HG02588 (cell line): ENCODE measurements around the gene GPR183.

ENCODE experiments used
- ATAC-seq: cut with Tn5 transposase; IDR thresholded peaks from one replicate; pipeline ENCODE4 v1.9.1; 2021; ENCODE audit warnings: mild to moderate bottlenecking, moderate library complexity; ENCODE audit not compliant: unreplicated experiment

The GPR183 gene

DNA sequence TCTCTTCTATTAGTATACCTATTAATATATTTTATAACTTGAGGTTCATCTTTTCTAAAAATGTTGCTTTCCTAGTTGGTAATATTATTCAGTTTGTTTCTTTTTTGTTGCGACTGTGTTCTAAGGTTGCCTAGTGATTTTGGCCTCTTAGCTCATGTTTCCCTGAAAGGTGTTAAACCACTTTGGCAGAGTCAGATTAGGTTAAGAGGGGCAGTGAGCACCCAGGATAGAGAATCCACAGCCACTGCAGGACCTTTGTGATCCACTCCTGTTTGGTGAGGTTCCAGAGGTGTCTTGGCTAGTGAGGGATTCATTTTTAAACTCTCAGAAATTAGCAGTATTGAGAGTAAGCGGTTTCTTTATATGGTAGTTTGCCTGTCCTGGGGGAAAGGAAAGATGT is 34.1 kb downstream of the GPR183 start:
- no peak for ATAC-seq

- ATAC-seq, result no peak
Observed at GRCh38 chr13:99272481-99272880, 34.7 kb downstream of the GPR183 start.

GRCh38 chr13:99271249-99271648 is 36.0 kb downstream of the GPR183 start:
- ATAC-seq, result no peak

DNA sequence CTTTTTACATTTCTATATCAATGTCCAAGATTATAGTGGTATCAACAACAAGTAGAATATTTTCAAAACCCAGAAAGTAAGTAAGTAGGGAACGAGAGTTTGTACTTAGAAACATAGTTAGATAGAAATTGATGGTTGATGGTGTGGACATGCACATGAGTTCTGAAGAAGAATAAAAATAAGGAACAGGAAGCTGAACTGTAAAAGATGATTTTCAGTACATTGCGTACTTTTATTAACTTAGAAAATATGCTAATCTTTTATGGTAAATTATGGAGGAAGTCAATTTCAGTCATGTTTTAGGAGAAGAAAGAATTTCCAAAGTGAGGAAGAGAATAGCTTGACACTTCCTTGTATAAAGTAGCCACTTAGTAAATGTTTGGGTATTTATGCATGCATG is 36.7 kb downstream of the GPR183 start:
- no peak for ATAC-seq

DNA sequence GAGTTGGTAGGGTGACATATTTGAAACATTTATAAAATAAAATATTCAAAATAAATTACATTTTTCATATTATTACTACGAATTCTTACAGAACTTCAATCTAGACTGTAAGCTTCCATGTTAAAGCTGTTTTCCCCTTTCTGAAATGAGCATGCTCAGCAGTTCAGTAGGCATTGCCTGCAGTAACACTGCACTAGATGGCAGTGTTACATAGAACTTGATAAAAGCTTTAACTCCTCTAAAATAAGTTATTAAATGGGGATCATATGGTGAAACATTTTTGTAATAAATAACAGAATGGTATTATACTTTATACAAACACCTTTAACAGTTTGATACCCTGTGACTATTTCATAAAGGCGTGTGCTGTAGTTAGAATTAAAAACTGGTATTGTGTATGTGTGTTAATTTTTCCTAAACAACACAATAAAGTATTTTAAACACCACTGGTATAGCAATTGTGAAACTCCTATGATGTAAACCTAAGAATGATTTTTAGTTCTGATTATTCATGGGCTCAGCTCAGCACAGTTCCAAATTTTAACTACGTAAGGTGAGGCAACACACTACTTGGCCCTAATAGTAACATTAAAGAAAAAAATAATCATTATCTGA is 37.5 kb downstream of the GPR183 start:
- peak; percentile 60 for ATAC-seq

DNA sequence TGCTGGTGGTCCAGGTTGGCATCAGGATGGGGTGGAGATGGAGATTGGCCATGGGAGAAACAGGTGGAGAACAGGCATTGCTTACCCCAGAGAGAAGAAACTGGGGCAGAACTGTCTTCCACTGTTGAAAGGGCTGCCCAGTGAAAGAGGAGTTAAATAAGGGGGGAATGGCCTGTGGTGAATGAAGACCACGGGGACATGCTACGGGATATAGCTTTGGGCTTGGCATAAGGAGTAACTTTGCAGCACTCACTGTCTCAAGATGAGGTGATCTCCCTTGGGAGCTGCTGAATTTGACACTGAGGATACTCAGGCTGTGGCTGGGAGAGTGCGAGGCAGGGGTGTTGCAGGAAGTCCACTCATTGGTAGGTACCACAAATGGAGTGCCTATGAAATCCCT is 38.4 kb downstream of the GPR183 start:
- no peak for ATAC-seq

DNA sequence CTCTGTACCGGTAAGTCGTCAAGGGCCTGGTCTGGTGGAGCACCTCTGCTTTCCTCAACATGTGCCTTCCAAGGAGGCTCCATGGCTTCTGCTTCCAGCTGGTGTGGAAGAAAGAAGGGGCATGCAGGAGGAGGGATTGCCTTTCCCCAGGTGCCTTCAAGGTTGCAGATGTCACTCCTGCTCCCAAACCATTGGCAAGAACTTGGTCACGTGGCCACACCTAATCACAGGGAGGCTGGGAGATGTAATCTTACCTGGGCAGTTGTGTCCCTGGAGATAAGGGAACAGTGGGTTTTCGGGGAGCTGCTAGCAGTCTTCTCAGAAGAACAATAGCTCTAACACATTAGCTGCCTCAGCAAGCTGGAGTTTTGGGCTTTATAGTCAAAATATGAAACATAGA is 39.3 kb downstream of the GPR183 start:
- no peak for ATAC-seq

DNA sequence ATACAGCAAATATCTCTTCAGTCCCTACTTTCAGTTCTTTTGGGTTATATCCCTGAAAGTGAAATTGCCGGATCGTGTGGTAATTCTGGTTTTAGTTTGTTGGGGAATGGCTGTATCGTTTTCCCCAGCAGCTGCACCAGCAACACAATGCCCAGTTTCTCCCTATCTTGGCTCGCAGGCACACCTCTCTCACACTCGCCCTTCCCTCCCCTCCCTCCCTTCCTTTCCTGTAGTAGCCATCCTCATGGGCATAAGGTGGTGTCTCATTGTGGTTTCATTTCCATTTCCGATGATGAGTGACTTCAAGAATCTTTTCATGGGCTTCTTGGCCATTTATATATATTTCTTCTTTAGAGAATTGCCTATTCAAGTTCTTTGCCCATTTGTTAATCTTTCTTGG is 40.4 kb downstream of the GPR183 start:
- no peak for ATAC-seq

DNA sequence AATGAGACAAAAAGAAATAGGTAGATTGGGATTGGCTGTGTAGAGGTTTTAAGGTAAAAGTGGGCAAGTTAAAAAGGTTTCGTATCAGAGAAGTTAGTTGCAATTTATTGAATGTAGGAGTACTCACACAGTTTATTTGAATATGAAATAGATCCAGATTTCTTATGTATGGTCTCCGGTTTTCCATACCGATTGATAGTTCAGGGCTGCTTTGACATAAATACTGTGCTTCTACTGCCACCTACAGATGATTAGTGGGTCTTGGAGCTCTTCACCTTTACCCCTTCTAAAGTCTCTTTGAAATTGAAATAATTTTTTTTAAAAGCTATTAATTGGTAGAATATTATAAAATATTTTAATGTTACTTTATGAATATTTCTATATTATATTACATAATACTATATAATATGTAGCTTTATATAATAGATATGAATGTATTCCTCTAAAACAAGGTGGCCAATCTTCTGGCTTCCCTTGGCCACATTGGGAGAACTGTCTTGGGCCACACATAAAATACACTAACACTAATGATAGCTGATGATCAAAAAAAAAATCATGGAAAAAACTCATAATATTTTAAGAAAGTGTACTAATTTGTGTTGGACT is 41.3 kb downstream of the GPR183 start:
- no peak for ATAC-seq

DNA sequence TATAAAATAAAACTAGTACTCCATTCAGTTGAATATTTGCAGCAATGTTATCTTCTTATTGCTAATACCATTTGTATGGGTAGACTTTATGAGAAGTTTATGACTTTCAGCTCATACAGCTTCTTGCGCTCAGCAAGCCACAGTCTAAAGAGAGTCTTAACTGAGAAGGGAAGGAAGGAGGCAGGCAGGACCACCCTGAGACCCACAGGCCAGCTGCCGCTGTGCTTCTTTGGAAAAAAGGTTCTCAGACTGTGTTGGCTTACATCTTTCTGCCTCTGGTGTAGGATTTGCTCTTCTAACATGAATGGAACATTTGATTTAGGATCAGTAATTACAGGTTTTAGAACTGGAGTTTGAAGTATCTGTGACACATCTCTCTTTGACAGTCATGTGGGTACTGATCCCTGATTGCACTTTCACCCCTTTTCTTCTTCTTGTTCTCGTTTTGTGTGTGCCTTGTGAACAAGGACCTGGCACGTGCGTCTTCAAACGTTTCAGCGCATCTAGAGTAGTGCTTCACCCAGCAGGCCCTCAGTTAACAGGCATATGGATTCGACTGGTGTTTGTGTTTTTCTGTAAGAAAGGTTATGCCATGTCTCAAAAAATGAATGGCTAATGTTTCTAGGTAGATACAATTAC is 41.9 kb downstream of the GPR183 start:
- ATAC-seq, result no peak

GRCh38 chr13:99264051-99264450 is 43.1 kb downstream of the GPR183 start:
- ATAC-seq, result no peak

DNA sequence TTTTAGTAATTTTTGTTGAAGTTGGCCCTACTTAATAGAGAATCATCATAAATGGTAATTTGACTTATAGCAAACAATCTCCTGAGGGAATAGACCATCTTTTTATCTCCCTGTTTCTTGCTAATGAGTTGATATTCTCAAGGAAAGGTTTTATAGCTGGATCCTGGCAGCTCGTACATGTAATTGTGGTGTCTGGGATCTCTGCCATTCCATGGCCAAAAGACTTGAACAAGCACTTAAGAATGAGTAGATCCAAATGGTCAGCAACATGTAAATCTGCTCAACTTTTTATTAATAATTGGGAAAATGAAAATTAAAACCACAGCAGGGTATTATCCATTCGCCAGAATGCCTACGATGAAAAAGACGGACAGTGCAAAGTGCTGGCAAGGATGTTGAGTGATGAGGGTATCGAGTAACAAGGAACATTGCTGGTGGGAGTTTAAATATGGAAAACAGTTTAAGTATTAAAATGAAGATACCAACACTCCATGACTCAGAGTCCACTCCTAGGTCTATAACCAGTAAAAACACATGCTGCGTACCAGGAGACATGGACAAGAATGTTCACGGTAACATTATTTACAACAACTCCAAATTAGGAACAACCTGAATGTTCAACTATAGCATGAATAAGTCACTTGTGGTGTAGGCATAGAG is 43.9 kb downstream of the GPR183 start:
- no peak for ATAC-seq

DNA sequence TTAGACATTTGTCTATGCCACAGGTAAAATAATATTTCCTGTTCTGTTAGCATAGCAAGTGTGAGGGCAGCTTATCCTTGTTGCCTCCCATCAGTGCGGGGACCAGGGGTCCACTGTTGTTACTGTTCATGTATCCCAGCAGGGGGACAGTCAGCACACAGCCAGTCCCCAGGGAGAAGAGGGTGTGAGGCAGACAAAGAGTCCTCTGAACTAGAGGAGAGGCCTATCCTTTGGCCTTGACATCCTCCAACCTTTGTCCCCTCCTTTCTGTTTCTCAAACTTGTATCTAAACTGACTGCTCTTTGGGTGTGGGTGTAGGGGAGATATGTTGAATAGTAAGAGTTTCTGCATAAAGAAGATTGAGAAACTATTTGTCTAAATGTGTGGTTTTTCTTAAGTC is 46.1 kb downstream of the GPR183 start:
- no peak for ATAC-seq

DNA sequence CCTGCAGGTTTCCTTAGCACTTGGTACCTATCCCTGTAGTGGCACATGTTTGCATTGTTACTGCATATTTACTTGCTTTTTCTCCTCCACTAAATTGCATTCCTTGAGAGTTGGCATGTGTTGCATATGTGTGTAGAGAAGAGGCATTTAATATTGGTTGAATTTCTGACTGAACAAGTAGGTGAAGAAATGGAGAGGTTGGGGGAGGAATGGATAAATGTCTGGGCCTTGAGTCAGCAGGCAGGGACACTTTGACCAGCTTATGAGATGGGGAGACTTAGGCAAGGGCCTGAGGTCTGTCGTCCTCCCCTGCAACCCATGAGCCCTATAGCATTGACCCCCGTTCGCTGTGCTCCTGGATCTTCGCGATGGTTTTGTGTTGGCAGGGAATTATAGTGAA is 47.0 kb downstream of the GPR183 start:
- no peak for ATAC-seq

DNA sequence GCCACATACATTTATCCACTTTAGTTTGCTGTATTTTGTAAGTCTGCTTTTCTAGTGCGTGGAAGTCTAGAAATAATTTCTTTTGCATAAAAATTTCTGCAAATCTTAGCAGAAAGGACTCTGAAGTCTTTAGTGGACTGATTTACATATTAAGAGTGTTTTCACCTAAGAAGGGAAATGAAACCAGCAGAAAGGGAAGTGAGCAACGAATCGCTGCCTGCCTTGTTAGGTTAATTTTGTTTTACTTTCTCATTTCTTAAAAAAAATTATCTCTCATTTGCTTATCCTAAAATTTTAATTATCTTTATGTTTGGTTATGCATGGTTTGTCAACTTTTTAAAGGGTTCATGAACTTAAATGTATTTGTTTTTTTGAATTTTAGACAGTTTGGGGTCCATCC is 48.3 kb downstream of the GPR183 start:
- ATAC-seq, result peak; percentile 63

- peak; percentile 93 for ATAC-seq
Observed at GRCh38 chr13:99258210-99258860, 48.9 kb downstream of the GPR183 start, which contains the start of gene GPR18. Gene GPR18, minus strand, starts transcription at chr13:99258379. Its CDS starts 2,507 bp downstream, at chr13:99255872.

- ATAC-seq, result no peak
Observed at GRCh38 chr13:99257291-99257690, 49.9 kb downstream of the GPR183 start.

- no peak for ATAC-seq
Observed at GRCh38 chr13:99256709-99257108, 50.5 kb downstream of the GPR183 start.

GRCh38 chr13:99256283-99256682 is 50.9 kb downstream of the GPR183 start:
- ATAC-seq, result no peak

GRCh38 chr13:99255271-99255670 is 51.9 kb downstream of the GPR183 start:
- no peak for ATAC-seq

DNA sequence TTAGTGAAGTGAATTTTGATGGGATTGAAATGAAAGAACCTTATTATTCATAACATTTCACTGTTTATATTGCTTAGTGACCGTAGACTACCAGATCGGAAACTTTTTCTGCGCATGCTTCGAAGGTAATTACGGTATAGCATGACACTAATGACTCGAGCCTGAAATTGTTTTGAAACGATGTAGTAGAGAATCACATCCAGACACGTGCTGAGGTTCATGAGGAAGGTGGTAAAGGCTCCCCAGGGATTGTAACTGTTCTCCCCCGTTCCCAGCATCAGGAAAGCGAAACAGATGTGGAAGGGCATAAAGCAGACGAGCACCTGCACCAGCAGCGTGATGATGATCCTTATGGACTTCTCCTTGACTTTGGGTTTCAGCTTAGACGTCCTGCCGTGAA is 52.4 kb downstream of the GPR183 start:
- no peak for ATAC-seq
